HepG2 (cell line): ENCODE results near the gene GON4L. TPM values are rescaled to one million over a fixed set of nuclear protein-coding genes. Genes with fewer than 3 reads are reported as not detected.

Experiments
- AHR ChIP-seq: IDR thresholded peaks from 2 replicates; pipeline ENCODE4 v1.6.1; 2018; ENCODE audit warnings: missing genetic modification reagents, missing compliant biosample characterization
- CREB3 ChIP-seq: sonication (generic); formaldehyde crosslinking; IDR thresholded peaks from 2 replicates; pipeline ENCODE4 v1.5.0; 2020; ENCODE audit warnings: missing genetic modification reagents
- DMAP1 ChIP-seq: IDR thresholded peaks from 2 replicates; pipeline ENCODE4 v1.6.1; 2016
- HBP1 ChIP-seq: IDR thresholded peaks from 2 replicates; pipeline ENCODE4 v1.6.1; 2016; ENCODE audit warnings: low read depth, control low read depth
- KAT8 ChIP-seq: IDR thresholded peaks from 2 replicates; pipeline ENCODE4 v1.6.1; 2016; ENCODE audit warnings: missing genetic modification reagents, missing compliant biosample characterization
- MAZ ChIP-seq, 2 experiments: sonication (generic) in 1 of 2; formaldehyde crosslinking in 1 of 2; IDR thresholded peaks; 2 replicates each; pipeline versions ENCODE4 v1.5.0 to v1.6.1; 2012 to 2020; ENCODE audit warnings: low read depth in 2 of 2, mild to moderate bottlenecking in 2 of 2, borderline replicate concordance in 1 of 2, improper control_type of control experiment in 1 of 2, low read length in 1 of 2, missing genetic modification reagents in 1 of 2, moderate library complexity in 1 of 2
- MEF2D ChIP-seq: sonication (generic); formaldehyde crosslinking; IDR thresholded peaks from 2 replicates; pipeline ENCODE4 v1.5.1; 2020; ENCODE audit warnings: mild to moderate bottlenecking, missing genetic modification reagents
- SRSF1 ChIP-seq: fragments of 200-400 bp; formaldehyde crosslinking; optimal IDR thresholded peaks from 2 replicates; pipeline ENCODE3; 2017; ENCODE audit warnings: mild to moderate bottlenecking, low read depth, low read length, moderate library complexity
- STAG1 ChIP-seq: sonication (generic); formaldehyde crosslinking; IDR thresholded peaks from 2 replicates; pipeline ENCODE4 v1.4.0; 2020; ENCODE audit warnings: missing genetic modification reagents
- TARDBP ChIP-seq: sonication (generic); formaldehyde crosslinking; IDR thresholded peaks from 2 replicates; pipeline ENCODE4 v1.8.0; 2022; ENCODE audit warnings: mild to moderate bottlenecking, missing genetic modification reagents
- THAP11 ChIP-seq: IDR thresholded peaks from 2 replicates; pipeline ENCODE4 v1.6.1; 2016; ENCODE audit warnings: missing biosample characterization, missing genetic modification reagents
- TIGD3 ChIP-seq: sonication (generic); formaldehyde crosslinking; IDR thresholded peaks from 2 replicates; pipeline ENCODE4 v1.5.1; 2020; ENCODE audit warnings: mild to moderate bottlenecking, missing genetic modification reagents, borderline replicate concordance
- ZBTB44 ChIP-seq: sonication (generic); formaldehyde crosslinking; IDR thresholded peaks from 2 replicates; pipeline ENCODE4 v1.4.0; 2020; ENCODE audit warnings: missing genetic modification reagents
- ZFY ChIP-seq: sonication (generic); formaldehyde crosslinking; IDR thresholded peaks from 2 replicates; pipeline ENCODE4 v1.4.0; 2020; ENCODE audit warnings: missing genetic modification reagents
- ZNF276 ChIP-seq: sonication (generic); formaldehyde crosslinking; IDR thresholded peaks from 2 replicates; pipeline ENCODE4 v1.4.0; 2020; ENCODE audit warnings: mild to moderate bottlenecking, low read depth, missing genetic modification reagents
- ZNF33A ChIP-seq: sonication (generic); formaldehyde crosslinking; IDR thresholded peaks from 2 replicates; pipeline ENCODE4 v1.5.1; 2020; ENCODE audit warnings: missing genetic modification reagents, mild to moderate bottlenecking, moderate library complexity, borderline replicate concordance
- ZNF83 ChIP-seq: sonication (generic); formaldehyde crosslinking; IDR thresholded peaks from 2 replicates; pipeline ENCODE4 v1.4.0; 2020; ENCODE audit warnings: missing genetic modification reagents, mild to moderate bottlenecking, borderline replicate concordance
- ZSCAN9 ChIP-seq: IDR thresholded peaks from 2 replicates; pipeline ENCODE4 v1.6.1; 2016; ENCODE audit warnings: borderline replicate concordance
- polyA plus RNA-seq, 8 experiments: library from polyadenylated mRNA; depleted of rRNA in 3 of 8; stranded (reverse) in 7 of 8; unstranded in 1 of 8; fragments of >200 nt; fragmentation: Illumina TruSeq in 4 of 8; extraction: Trizol in 4 of 8; gene quantifications; 2 replicates each; pipeline versions ENCODE4 v1.2.1 to v1.2.3, GENCODE V29; 2011 to 2016; ENCODE audit warnings: low read depth in 4 of 8, missing spikeins in 1 of 8, mixed read lengths in 1 of 8; ENCODE audit not compliant: insufficient read depth in 1 of 8
- total RNA-seq, 5 experiments: library from RNA; depleted of rRNA; stranded (reverse); fragments of >200 nt; fragmentation: Illumina TruSeq; extraction: Trizol; gene quantifications; 2 replicates each; pipeline ENCODE4 v1.2.3, GENCODE V29; 2016; ENCODE audit warnings: low read depth in 1 of 5

Gene GON4L
- total and polyA plus RNA-seq, 2 of the 13 experiments (the other 11 are each of a cell fraction or from before 2014, with no cell fraction given), result 14.6 to 19.6 TPM

GRCh38 chr1:155856975-155857930 lies at the start of gene GON4L (continued):
- TF ChIP-seq ZNF83 (CRISPR knock-in tag), result no peak
- TF ChIP-seq TIGD3 (CRISPR knock-in tag), result peak; percentile 40; the same call in 1 of the 2 replicates
- TF ChIP-seq AHR, result 0 out of 2 replicates have a peak, but pooled peaks have one; percentile 53
- TF ChIP-seq KAT8 (CRISPR knock-in tag), result peak; percentile 92
- TF ChIP-seq THAP11 (CRISPR knock-in tag), result peak; percentile 93
- TF ChIP-seq ZNF276 (CRISPR knock-in tag), result no peak
- TF ChIP-seq ZFY (CRISPR knock-in tag), result peak; percentile 50
- peak; percentile 79; the same call in 1 of the 2 replicates for TF ChIP-seq ZBTB44 (CRISPR knock-in tag)
- TF ChIP-seq DMAP1 (CRISPR knock-in tag), result peak; percentile 32; the same call in 1 of the 2 replicates
- TF ChIP-seq HBP1 (CRISPR knock-in tag), result peak; percentile 76; the same call in 1 of the 2 replicates
- TF ChIP-seq MEF2D, result peak; percentile 79; the same call in 1 of the 2 replicates
- no peak for TF ChIP-seq MAZ (IDR thresholded peaks at IDR 0.05; ENCODE audit: borderline replicate concordance, low read depth, low read length)
- TF ChIP-seq MAZ (CRISPR knock-in tag; IDR thresholded peaks at IDR 0.05; ENCODE audit: low read depth), result peak; percentile 45; the same call in 1 of the 2 replicates
- no peak for TF ChIP-seq STAG1 (CRISPR knock-in tag)
- peak; percentile 68; the same call in 1 of the 2 replicates for TF ChIP-seq ZNF33A (CRISPR knock-in tag)
- TF ChIP-seq TARDBP (CRISPR knock-in tag), result peak; percentile 83
- TF ChIP-seq SRSF1, result peak; percentile 46
- no peak for TF ChIP-seq CREB3
- TF ChIP-seq ZSCAN9 (CRISPR knock-in tag), result peak; percentile 73; the same call in 1 of the 2 replicates
